ENCODE data around the gene PSMC4.

The PSMC4 gene

DNA sequence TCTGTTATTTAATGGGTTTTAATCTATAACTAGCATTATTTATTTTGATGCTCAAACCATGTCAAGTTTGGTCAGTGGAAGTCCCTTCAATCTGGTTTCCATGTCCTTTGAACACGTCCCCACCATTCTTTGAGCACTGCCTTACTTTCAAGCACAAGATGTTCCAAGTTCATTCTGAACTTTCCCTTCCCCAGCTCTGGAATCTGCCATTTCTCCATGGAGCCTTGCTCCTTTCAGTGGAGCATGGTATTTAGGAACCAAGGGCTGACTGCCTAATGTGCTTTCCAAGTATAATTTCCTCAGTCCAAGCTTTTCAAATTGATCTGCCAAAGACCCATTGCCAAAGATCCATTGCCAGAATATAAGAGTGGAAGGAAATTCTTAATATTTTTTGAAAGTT lies 24.8 kb downstream of the PSMC4 start:
- DNase-seq: no peak

DNA sequence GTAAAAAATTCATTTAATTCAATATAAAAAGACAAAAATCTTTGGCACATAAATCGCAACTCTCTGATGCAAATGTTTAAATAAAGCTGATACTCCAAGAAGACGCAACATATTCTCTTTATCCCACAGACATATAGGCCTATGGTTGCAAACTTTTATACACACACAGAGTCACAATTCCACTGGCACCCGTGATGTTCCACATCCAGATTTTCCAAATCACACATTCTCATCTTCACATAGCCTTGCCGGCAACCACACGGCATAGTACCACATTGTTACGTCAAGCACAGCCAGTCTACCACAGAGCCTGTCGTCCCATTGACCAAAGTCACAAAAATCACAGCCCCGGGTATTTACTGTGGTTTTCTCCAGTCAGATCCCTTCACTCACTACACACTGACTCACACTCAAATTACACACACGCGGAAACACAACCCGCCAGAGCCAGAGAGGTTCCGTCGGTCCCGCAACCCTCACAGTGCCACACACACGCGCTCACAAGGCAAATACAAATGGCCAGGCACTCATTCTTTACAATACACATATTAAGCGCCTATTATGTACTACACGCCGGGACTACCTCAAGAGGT lies 25.3 kb downstream of the PSMC4 start:
- DNase-seq: peak; percentile 68

DNA sequence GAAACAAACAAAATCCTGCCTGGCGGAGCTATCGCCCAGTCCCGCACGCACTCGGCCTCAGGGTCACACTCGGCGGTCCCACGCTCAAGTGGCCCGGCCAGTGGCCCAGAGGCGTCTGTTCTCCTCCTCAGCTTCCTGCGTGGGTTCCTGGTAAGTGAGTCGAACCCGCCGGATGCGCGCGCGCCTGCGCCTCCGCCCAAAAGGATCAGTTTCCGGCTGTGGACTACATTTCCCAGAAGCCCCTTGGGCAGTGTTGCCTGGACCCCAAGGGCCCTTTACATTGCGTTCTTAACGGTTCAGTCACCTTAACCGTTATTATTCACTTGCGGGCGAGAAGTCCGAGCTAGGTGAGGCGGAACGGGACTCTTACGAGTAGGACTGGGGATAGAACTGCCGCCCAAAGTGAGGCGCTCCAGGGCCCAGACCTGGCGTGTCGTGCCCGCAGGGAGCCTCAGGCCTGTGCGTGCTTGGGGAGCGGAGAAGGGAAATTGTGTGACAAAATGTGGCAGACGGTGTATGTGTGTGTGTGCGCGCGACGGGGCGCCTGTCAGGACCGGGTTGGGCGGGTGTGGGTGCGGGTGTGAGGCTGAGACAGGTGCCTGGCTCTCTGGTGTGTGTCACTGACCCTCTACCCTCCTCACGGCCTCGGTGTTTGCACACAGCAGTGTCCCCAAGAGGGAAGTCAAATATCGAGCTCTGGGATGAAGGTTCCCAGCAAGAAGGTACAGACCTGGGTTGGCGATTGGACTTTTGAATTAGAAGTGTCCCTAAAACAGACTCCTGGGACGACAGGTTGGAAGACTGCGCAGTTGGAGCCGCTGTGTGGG lies 26.1 kb downstream of the PSMC4 start, which contains the start of gene ZNF546:
ZNF546 (plus strand) TSS at position 250 of the 827 bp plus-strand sequence. CDS start 1,267 bp downstream, outside the sequence.
- peak; percentile 96 for DNase-seq

DNA sequence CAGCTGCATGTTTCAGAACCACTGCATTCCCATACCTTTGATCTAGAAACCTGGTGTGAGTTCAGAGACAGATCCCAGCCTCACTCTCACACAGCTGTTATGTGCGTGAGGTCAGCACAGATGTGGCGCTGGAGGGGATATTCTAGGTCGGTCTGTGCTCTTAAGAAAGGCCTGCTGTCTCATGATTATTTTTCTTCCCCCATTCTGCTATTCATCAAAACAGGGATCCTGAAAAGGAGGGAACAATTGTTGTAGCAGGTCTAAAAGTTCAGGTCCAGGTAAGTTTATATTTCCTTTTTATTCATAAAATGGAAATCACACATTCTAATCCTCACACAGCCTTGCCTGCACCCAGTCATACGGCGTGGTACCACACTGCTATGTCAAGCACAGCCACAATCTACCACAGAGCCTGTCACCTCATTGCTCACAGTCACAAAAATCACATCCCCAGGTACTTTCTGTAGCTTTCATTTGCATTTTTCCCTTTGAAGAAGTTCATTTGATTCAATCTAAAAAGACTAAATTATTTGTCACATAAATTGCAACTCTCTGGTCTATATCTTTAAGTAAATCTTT lies 26.8 kb downstream of the PSMC4 start:
- DNase-seq: peak; percentile 26

DNA sequence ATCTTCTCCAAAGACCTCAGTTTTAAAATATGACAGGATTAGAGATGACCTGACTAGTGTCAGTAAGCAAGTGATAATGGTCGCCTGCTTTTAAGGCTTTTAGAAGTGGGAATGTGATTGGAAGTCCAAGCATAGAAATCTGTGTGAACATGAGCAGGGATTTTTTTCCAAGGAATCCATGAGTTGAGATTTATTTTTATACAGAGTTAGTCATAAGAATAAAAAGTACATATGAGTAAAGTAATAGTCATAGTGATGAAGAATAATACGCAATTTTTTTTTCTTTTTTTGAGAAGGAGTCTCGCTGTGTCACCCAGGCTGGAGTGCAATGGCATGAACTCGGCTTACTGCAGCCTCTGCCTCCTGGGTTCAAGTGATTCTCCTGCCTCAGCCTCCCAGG lies 27.5 kb downstream of the PSMC4 start:
- DNase-seq: no peak

DNA sequence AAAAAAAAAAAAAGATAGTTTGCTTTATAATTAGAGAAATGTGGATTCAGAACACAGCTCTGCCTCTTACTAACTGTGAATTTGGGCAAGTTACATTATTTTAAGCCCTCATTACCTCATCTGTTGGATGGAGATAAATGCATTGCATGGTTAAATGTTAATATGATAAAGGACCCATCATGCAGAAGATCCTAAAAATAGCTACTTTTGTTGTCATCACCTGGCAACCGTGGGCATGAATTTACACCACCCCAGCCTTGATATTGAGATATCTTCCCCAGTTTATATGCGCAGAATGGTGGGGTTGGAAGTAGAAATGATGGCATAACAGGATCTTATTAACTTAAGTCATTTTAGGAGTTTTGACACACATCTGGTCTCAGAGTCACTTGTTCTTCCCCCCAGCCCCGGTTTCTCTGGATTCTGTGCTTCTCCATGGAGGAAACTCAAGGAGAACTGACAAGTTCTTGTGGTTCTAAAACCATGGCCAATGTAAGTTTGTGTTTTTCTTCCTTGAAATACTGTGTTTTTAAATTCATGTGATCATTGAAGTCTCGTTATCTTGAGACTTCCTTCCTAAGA lies 34.8 kb downstream of the PSMC4 start:
- peak; percentile 38 for DNase-seq

DNA sequence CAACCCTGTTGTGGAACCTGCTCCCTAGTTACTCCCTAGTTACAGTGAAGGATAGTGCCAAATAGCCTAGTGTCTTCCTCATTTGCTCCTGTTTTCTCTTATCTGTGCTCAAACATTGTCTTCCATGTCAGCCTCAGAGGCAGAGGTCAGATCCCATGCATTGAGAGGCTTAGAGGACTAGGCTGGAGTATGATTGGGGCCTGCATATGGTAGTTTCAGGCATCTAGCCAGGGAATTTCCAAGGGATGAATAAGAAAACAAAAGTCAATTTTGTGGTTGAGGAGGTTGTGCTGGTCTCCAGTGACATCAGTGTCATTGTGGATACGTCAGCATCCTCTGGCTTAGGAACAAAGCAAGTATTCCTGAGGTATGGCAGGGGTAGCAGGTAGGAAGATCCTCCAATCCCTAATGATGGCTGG lies 35.3 kb downstream of the PSMC4 start:
- DNase-seq: peak; percentile 15

DNA sequence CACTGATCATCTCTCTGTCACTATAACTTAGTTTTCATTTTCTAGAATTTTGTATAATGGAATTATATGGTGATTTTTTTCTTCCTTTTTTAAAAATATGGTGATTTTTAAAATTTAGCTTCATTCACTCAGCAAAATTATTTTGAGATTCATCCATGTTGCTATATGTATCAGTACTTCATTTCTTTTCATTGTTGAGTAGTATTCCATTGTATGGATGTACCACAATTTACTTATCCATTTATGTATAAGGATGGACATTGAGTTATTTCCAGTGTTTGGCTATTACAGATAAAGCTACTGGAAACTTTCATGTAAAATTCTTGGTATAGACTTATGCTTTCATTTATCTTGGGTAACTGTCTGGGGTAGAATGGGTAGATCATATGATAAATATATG lies 38.7 kb downstream of the PSMC4 start:
- no peak for DNase-seq

DNA sequence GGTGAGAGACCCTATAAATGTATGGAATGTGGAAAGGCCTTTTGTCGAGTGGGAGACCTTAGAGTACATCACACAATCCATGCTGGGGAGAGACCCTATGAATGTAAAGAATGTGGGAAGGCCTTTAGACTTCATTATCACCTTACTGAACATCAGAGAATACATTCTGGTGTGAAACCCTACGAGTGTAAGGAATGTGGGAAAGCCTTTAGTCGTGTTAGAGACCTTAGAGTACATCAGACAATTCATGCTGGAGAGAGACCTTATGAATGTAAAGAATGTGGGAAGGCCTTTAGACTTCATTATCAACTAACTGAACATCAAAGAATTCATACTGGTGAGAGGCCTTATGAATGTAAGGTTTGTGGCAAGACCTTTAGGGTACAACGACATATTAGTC lies 43.0 kb downstream of the PSMC4 start:
- no peak for DNase-seq

DNA sequence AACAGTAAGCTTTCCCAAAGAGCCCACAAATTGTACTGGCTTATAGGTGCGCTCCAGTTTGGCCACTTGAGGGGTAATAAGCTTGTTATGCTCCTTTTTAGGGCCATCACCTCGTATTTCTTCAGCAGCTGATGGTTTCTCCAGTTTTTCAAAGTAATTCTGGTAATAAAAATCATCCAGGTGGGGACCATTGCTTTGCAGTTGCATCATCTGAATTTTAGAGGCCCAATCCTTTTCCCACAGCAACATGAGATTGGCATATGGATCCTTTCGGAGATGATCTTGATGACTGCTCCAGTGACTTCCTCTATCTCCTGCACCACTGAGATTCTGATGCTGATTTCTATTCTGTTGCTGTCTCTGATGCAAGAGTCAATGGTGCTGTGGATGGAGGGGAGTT lies 53.0 kb downstream of the PSMC4 start:
- no peak for DNase-seq

DNA sequence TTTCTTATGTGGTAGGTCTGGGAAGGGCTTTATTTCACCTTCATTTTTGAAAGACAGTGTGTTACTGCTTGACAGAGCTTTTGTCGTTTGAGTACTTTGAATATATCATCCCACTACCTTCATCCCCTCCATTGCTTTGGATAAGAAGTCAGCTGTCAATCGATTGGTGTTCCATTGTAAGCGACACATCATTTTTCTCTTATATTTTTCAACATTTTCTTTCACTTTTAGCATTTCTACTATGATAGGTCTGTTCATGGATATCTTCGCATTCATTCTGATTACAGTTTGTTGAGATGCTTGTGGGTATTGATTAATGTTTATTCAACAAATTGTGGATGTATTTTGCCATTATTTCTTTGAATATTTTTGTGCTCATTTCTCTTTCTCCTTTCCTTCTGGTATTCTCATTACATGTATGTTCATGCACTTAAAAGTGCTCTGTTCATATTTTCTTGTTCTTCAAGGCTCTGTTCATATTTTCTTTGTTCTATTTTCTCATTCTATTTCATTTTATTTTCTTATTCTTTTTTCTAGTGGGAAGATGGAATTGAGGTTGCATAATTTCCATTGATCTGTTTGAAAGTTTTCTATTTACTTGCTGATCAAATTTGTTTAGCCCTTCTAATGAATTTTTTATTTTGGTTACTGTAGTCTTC lies 55.1 kb downstream of the PSMC4 start:
- DNase-seq: no peak

DNA sequence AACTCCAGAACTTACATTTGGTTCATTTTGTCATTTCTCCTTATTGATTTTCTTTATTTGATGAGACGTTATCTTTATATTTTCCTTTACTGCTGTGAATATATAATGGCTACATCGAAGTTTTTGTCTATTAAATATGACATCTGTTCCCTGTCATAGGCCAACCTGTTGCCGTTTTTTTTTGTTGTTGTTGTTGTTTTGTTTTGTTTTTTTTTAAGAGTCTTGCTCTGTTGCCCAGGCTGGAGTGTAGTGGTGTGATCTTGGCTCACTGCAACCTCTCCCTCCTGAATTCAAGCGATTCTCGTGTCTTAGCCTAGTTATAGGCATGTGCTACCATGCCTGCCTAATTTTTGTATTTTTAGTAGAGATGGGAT lies 55.6 kb downstream of the PSMC4 start:
- DNase-seq: no peak
